Hepatocyte (in vitro differentiated cells): ENCODE data around the gene EPHB2. TPM values are rescaled to one million over a fixed set of nuclear protein-coding genes. Genes with fewer than 3 reads are reported as not detected.

Source experiments
- DNase-seq: peaks from one replicate; pipeline ENCODE4 v3.0.0-alpha.2; 2016; ENCODE audit warnings: low spot score
- H2AFZ ChIP-seq: fragments of 200-600 bp; sonication (generic); 2 replicates; pipeline ENCODE4 v1.6.0; 2016; ENCODE audit warnings: antibody characterized with exemption, mild to moderate bottlenecking
- H3K27ac ChIP-seq: fragments of 200-600 bp; sonication (generic); 2 replicates; pipeline ENCODE4 v1.5.1; 2016; ENCODE audit warnings: mild to moderate bottlenecking
- H3K27me3 ChIP-seq: fragments of 200-600 bp; sonication (generic); 2 replicates; pipeline ENCODE4 v1.6.1; 2016
- H3K36me3 ChIP-seq: fragments of 200-600 bp; sonication (generic); replicated peaks from 2 replicates; pipeline ENCODE4 v1.5.1; 2016; ENCODE audit warnings: low read depth; ENCODE audit not compliant: insufficient read depth
- H3K4me1 ChIP-seq: fragments of 200-600 bp; sonication (generic); 2 replicates; pipeline ENCODE4 v1.5.1; 2016; ENCODE audit warnings: mild to moderate bottlenecking, moderate library complexity; ENCODE audit not compliant: insufficient read depth
- H3K4me2 ChIP-seq: fragments of 200-600 bp; sonication (generic); 2 replicates; pipeline ENCODE4 v1.6.0; 2016
- H3K4me3 ChIP-seq: fragments of 200-600 bp; sonication (generic); 2 replicates; pipeline ENCODE4 v1.5.1; 2016; ENCODE audit warnings: mild to moderate bottlenecking
- H3K79me2 ChIP-seq: fragments of 200-600 bp; sonication (generic); 2 replicates; pipeline ENCODE4 v1.6.0; 2017; ENCODE audit warnings: mild to moderate bottlenecking
- H3K9me2 ChIP-seq: fragments of 200-600 bp; sonication (generic); replicated peaks from 2 replicates; pipeline ENCODE4 v1.6.0; 2017; ENCODE audit warnings: mild to moderate bottlenecking; ENCODE audit not compliant: insufficient read depth
- H3K9me3 ChIP-seq: fragments of 200-600 bp; sonication (generic); 2 replicates; pipeline ENCODE4 v1.5.1; 2016; ENCODE audit warnings: low read depth, mild to moderate bottlenecking
- H4K20me1 ChIP-seq: fragments of 200-600 bp; sonication (generic); 2 replicates; pipeline ENCODE4 v1.6.0; 2016; ENCODE audit warnings: mild to moderate bottlenecking; ENCODE audit not compliant: insufficient read depth, poor library complexity, severe bottlenecking
- EZH2 ChIP-seq: fragments of 200-600 bp; sonication (generic); IDR thresholded peaks from 2 replicates; pipeline ENCODE4 v1.6.1; 2016; ENCODE audit warnings: antibody characterized with exemption, mild to moderate bottlenecking, borderline replicate concordance
- EZH2phosphoT487 ChIP-seq: fragments of 200-600 bp; sonication (generic); IDR thresholded peaks from one replicate; pipeline ENCODE4 v1.6.1; 2018; ENCODE audit warnings: antibody characterized with exemption, mild to moderate bottlenecking, low read depth, moderate library complexity; ENCODE audit not compliant: unreplicated experiment, severe bottlenecking
- WGBS: methylation state at CpG from one replicate; pipeline ENCODE4 v1.1.6; 2016; ENCODE audit warnings: low lambda C conversion rate; ENCODE audit errors: missing lambda C conversion rate; 5-methylcytosine and 5-hydroxymethylcytosine counted together
- polyA plus RNA-seq: library from polyadenylated mRNA; unstranded; fragments of >200 nt; fragmentation: Nextera tagmentation; extraction: Ambion mirVana; gene quantifications from 2 replicates; pipeline ENCODE4 v1.2.1, GENCODE V29; 2016
- total RNA-seq: library from RNA; depleted of rRNA; stranded (reverse); fragments of >200 nt; gene quantifications from 2 replicates; pipeline ENCODE4 v1.2.3, GENCODE V29; 2014
- TF ChIP-seq, protein P1 (sequence below): fragments of 200-600 bp; sonication (generic); IDR thresholded peaks from 2 replicates; pipeline ENCODE4 v1.5.1; 2016; ENCODE audit warnings: antibody characterized with exemption, mild to moderate bottlenecking; ENCODE audit not compliant: poor library complexity

The EPHB2 gene
- total and polyA plus RNA-seq, 2 experiments from 2014 or later, result 17.2 to 18.3 TPM

DNA sequence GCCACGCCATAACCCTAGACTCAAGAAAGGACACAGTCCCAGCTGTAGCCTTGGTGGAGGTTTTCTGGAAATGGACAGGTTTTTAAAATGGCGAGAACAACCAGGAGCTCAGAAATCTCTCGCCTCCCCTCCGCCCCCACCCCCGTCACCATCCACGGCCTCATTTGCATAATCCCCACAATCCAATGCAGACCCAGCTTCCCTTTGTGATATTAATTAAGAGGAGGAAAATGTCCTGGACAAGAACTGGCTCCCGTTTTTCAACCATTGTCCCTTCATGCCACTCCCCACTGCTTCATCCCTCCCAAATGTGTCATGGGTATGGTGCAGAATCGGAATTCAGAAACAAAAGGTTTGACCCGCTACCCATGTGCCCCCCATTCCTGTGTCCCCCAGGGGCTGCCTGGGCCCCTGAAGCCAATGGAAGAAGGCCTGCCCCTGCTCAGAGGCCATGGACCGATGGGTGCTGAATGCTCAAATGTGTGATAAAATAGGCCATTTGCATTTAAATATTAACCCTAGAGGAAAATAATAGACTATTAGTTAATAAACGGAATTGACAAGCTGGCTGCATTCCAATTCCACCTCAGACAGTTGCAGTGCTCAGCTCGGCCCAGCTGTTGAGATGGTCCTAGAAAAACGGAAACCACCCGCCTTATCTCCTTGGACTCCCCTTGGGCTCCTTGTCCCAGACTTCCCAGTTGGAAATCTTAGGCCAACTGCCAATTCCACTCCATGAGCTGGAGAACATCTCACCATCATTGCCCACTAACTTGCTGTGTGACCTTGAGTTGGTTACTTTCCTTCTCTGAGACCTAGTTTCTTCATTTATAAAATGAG is 10.7 kb upstream of the EPHB2 start:
- H4K20me1 ChIP-seq, result no peaks in the 10 kb centered on the region
- no peak overlapping the region for H3K4me2 ChIP-seq
- H3K27ac ChIP-seq, result no peak overlapping the region
- peaks cover 16% of the 10 kb centered on the region for H3K4me1 ChIP-seq
- no peaks in the 10 kb centered on the region for H3K9me3 ChIP-seq
- TF ChIP-seq, protein P1, sequence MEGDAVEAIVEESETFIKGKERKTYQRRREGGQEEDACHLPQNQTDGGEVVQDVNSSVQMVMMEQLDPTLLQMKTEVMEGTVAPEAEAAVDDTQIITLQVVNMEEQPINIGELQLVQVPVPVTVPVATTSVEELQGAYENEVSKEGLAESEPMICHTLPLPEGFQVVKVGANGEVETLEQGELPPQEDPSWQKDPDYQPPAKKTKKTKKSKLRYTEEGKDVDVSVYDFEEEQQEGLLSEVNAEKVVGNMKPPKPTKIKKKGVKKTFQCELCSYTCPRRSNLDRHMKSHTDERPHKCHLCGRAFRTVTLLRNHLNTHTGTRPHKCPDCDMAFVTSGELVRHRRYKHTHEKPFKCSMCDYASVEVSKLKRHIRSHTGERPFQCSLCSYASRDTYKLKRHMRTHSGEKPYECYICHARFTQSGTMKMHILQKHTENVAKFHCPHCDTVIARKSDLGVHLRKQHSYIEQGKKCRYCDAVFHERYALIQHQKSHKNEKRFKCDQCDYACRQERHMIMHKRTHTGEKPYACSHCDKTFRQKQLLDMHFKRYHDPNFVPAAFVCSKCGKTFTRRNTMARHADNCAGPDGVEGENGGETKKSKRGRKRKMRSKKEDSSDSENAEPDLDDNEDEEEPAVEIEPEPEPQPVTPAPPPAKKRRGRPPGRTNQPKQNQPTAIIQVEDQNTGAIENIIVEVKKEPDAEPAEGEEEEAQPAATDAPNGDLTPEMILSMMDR, result no peak
- no peak for TF ChIP-seq EZH2phosphoT487
- TF ChIP-seq EZH2, result no peak
- no peaks in the 10 kb centered on the region for H3K27me3 ChIP-seq
- H3K9me2 ChIP-seq, result no peaks in the 10 kb centered on the region
- WGBS, result 89% methylated on average over 14 of the region's 14 CpGs
- no peaks in the 10 kb centered on the region for H3K79me2 ChIP-seq
- no peak overlapping the region for H2AFZ ChIP-seq
- H3K4me3 ChIP-seq, result no peak overlapping the region
- no peak for DNase-seq
- no peaks in the 10 kb centered on the region for H3K36me3 ChIP-seq

DNA sequence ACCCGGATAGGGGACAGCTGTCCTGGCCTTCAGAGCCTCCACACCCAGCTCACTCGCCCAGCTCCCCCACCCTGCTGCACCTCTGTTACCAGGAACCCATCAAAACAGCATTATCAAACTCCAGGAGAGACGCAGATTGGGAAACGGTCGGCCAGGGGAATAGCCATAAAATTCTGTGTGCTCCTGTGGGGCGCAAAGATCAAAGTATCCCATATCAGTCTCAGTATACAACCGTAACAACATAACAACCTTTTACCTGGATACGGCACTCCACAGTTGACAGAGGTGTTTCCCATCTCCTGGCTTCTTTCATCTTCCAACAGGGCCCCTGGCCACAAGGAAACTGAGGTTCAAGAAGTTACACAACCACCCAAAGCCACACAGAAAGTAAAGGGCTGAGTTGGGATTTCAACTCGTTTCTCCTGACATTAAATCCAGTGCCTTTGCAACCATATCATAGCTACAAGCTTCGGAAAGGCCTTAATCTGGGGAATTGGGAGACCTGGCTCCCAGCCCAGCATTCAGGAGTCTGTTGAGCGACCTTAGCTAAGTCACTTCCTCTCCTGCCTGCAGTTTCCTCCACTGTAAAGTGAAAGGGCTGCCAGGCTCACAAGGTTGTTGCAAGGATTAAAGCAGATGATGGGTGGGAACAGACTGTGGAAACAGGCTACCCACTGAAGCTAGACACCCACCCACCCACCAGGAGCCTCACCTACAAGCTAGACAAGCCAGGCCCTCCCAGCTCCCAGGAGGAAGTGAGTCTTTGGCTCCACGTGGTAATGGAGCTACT is 8.1 kb upstream of the EPHB2 start:
- Histone ChIP-seq H3K4me3 (no peak overlapping the region), H2AFZ (no peak overlapping the region), H3K9me3 (no peaks in the 10 kb centered on the region), H3K4me1 (peaks cover 16% of the 10 kb centered on the region), H4K20me1 (no peaks in the 10 kb centered on the region), H3K36me3 (no peaks in the 10 kb centered on the region), H3K9me2 (no peaks in the 10 kb centered on the region), H3K4me2 (peak overlapping the region; percentile 43), H3K27me3 (no peaks in the 10 kb centered on the region), H3K27ac (peak overlapping the region; percentile 72), H3K79me2 (no peaks in the 10 kb centered on the region)
- TF ChIP-seq EZH2phosphoT487 (no peak), EZH2 (no peak)
- TF ChIP-seq, protein P1, result no peak
- peak; percentile 76 for DNase-seq
- WGBS, result 44% methylated on average over 12 of the region's 12 CpGs

GRCh38 chr1:22704440-22705067 is 6.1 kb upstream of the EPHB2 start:
- no peaks in the 10 kb centered on the region for H3K79me2 ChIP-seq

More at GRCh38 chr1:22704440-22705067, 6.1 kb upstream of the EPHB2 start:
- H3K27ac ChIP-seq, result no peak overlapping the region
- no peaks in the 10 kb centered on the region for H3K9me3 ChIP-seq
- DNase-seq, result peak; percentile 94
- no peak overlapping the region for H3K4me2 ChIP-seq
- TF ChIP-seq EZH2phosphoT487 (no peak), EZH2 (no peak)
- TF ChIP-seq, protein P1, result peak; percentile 86
- H2AFZ ChIP-seq, result no peak overlapping the region
- no peak overlapping the region for H3K4me3 ChIP-seq
- no peaks in the 10 kb centered on the region for H3K36me3 ChIP-seq
- WGBS, result 62% methylated on average over 2 of the region's 2 CpGs
- no peaks in the 10 kb centered on the region for H3K9me2 ChIP-seq
- no peaks in the 10 kb centered on the region for H3K27me3 ChIP-seq
- H3K4me1 ChIP-seq, result peaks cover 12% of the 10 kb centered on the region
- no peaks in the 10 kb centered on the region for H4K20me1 ChIP-seq
